HG02642 (cell line): ENCODE measurements around the gene TMED6.

Experiments
- ATAC-seq: cut with Tn5 transposase; IDR thresholded peaks from one replicate; pipeline ENCODE4 v1.9.1; 2021; ENCODE audit warnings: mild to moderate bottlenecking; ENCODE audit not compliant: unreplicated experiment, poor library complexity

The TMED6 gene

GRCh38 chr16:69351309-69352027 lies at the start of gene TMED6:
TSS of gene TMED6 (minus strand) at chr16:69351786. CDS start at chr16:69351753, 33 bp downstream.
- no peak for ATAC-seq

DNA sequence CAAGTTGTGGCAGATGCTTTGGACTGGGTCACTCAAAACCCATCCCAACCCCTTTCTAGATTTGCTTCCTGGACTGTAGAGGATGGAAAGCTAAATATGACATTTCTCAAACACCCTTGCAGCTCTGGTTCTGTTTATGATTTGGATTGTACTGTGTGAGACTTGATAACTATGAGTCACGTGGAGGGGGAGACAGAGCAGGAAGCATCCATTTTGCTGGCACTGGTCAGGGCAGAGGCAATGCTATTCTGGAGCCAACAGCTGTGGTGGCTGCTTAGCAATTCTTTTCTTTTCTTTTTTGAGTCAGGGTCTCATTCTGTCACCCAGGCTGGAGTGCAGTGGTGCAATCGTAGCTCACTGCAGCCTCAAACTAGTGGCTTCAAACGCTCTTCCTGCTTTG lies 47.8 kb upstream of the TMED6 start:
- no peak for ATAC-seq

DNA sequence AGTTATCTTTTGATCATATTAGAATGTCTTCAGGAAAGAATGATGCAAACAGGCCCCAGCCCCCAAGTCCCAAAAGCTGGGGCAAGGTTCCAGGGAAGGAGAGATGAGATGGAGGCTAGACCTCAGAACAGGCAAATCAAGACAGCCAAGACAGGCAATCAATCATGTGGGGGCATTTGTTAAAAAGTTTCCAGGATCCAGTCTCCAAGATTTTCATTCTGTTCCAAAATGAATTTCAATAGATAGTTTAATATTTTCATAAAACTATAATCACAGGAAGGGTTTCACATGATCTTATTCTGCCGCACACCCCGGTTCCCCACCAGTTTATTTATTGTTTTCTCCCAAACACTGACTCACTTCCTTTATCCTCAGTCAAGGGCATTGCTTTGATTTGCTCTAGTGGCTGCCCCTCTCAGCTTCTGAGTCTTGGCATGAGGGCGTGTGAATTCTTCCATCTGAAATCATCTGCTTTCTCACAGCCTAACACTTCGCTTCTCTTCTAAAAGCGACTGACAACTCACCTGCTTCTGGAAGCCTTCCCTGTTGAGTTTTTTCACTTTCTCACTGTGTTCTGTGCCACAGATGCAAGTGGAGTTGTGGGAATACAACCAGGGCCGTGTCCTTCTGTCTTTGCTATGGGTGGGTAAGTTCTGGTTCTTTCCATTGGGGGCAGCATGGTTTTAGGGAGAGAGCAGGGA lies 46.4 kb upstream of the TMED6 start:
- ATAC-seq = no peak

- peak; percentile 53 for ATAC-seq
These were observed 44.8 kb upstream of the TMED6 start for GRCh38 chr16:69396187-69397061.

DNA sequence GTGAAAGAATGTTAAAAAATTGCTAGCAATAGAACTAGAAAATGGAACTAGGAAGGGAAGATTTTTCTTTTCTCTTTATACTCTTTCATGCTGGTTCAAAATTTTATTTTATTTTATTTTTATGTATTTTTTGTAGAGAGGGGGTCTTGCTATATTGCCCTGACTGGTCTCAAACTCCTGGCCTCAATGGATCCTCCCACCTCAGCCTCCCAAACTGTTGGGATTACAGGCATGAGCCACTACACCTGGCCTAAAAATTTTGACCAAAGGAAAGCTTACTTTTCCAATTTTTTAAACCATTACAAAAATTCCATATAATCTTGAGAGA lies 44.2 kb upstream of the TMED6 start:
- no peak for ATAC-seq

DNA sequence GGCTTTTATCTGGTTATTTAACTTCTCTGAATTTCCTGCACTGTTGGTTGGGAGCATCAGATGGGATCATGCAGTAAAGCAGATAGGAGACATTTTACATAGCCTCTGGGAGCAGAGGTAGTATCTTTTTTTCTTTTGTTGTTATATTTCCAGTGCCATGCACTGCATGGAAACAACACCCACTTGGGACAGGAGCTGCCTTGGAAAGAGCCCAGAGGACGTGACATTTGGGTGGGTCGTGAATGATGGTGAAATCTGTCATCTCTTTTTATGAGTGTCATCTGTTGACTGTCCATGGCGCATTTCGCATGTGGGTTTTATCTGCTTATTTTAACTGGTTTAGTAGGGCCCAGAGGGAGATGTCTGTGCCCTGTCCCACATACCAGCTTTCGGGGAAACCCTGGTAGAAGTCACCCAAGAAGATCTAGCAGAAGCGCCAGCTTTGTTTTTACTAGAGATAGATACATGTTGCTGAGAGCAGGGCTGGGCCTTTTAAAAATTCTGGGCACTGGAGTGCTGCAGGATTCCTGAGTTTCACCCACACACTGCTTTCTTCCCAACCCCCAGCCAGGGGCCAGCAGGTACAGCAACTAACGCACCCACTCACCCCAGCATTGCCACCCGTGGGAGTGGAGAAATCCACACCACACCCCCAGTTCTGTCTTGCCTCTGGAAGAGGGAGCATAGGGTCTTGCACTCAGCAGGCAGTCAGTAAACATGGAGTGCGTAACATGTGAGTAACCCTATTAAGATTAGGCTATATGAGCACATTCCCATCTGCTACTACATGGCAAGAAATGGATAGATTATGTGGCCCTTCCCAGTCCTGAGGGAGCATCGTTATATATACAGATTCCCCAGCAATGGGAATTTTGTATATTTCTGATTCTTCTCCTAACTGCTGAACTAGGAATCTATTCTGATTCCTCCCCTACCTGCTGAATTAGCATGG lies 42.6 kb upstream of the TMED6 start:
- no peak for ATAC-seq

GRCh38 chr16:69386596-69386995 lies 35.0 kb upstream of the TMED6 start:
- no peak for ATAC-seq

- no peak for ATAC-seq
These were observed 33.4 kb upstream of the TMED6 start for GRCh38 chr16:69384974-69385373.

DNA sequence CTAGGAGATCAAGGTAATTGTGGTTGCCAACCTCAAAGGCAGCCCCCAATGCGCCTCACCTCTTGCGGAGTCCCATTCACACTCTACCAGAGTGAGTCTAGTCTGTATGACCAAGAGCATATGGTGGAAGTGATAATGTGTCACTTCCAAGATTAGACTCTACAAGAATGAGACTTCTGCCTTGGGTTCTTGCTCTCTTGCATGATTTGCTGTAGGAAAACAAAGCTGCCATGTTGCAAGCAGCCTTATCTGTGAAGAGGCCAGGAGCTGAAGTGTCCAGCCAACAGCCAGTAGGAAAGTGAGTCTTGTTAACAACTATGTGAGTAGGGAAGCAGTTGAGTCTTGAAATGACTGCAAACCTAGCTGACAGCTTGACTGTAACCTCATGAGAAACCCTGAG lies 30.8 kb upstream of the TMED6 start:
- no peak for ATAC-seq

DNA sequence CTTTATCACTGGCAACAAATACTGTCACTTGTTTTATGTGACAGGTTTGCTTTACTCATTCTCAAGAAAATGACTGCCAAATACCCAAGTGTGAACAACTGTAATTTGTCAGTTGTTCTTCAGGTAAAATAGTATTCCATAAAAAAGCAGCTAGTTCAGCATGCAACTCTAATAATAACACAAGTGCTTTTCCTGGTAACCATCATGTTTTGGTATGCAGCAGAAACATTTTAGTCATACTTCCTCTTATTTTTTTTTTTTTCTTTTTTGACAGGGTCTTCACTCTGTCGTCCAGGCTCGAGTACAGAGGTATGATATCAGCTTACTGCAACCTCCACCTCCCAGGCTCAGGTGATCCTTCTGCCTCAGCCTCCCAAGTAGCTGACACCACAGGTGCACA lies 29.6 kb upstream of the TMED6 start:
- no peak for ATAC-seq

- no peak for ATAC-seq
These were observed 27.2 kb upstream of the TMED6 start for GRCh38 chr16:69378760-69379159.

- no peak for ATAC-seq
These were observed 26.4 kb upstream of the TMED6 start for GRCh38 chr16:69378036-69378435.

GRCh38 chr16:69376393-69377059 lies 24.9 kb upstream of the TMED6 start:
- no peak for ATAC-seq

DNA sequence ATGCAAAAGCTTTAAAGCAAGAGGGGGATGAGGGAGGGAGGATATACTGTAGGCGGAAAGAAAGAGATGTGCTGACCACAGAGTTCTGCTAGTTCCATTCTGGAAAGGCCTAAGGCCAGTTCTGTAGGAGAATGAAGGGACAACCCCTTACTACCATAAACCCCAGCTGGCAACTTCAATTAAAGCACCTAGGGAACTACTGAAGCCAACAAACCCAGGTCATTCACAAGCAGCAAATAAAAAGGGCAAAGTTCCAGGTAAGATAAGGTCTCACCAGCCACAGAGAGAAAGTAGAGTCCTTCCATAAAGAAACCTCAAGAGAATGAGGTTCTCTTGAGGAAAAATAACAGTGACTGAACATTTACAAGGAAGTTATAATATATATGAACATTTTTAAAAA lies 21.4 kb upstream of the TMED6 start:
- ATAC-seq = no peak

- no peak for ATAC-seq
These were observed 20.0 kb upstream of the TMED6 start for GRCh38 chr16:69371564-69371963.

DNA sequence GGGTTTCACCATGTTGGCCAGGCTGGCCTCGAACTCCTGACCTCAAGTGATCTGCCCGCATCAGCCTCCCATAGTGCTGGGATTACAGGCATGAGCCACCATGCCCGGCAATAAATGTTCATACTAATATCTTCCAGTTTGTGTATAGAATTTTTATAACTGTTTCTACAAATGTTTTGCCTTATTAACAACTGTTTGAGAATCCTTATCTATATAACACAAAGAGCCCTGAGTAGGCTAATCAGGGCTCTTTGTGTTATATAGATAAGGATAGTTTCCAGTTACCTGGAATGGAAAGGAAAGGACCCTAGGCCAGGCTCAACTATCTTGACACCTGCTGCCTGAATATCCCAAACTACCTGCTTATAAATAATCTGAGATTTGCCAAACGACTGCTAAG lies 17.3 kb upstream of the TMED6 start:
- ATAC-seq = no peak

DNA sequence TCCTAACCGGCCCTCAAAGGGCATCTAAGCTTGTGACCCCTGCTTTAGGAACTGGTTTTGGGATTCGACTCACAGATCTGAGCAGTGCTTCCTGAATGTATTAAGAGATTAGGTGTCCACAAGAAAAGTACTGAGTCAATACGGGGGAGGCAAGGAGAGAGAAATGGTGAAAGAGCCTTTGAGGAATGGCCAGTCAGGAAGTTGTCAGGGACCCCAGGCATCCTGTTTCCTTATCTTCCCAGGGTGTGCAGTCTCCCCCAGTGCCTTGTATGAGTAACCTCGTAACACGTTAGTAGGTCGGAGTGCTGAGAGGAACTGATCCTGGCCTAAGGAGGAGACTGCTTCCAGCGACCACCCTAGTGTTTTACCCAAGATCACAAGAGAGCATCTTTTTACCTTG lies 16.4 kb upstream of the TMED6 start:
- no peak for ATAC-seq

- ATAC-seq = no peak
These were observed 14.8 kb upstream of the TMED6 start for GRCh38 chr16:69366431-69366830.

GRCh38 chr16:69365901-69366300 lies 14.3 kb upstream of the TMED6 start:
- no peak for ATAC-seq

GRCh38 chr16:69364088-69364487 lies 12.5 kb upstream of the TMED6 start:
- ATAC-seq = no peak
